Astrocyte (in vitro differentiated cells and primary cell): Measurements from ENCODE around the gene CSKMT. TPM values are rescaled to one million over a fixed set of nuclear protein-coding genes. Genes with fewer than 3 reads are reported as not detected.

Experiments used
- DNase-seq: peaks from one replicate; pipeline ENCODE4 v3.0.0-alpha.2; 2010; ENCODE audit warnings: low read depth
- FAIRE-seq: peaks from 2 replicates; lab custom pipeline; 2011; peaks lifted over from hg19 to GRCh38; lab: Jason Lieb, UNC
- H2AFZ ChIP-seq: 2 replicates; pipeline ENCODE4 v1.6.0; 2012; ENCODE audit warnings: low read depth, low read length, inconsistent platforms
- H3K27ac ChIP-seq: 2 replicates; pipeline ENCODE4 v1.5.1; 2011; ENCODE audit warnings: low read depth, low read length, inconsistent platforms
- H3K27me3 ChIP-seq: 2 replicates; pipeline ENCODE4 v1.6.0; 2011; ENCODE audit warnings: low read length, inconsistent platforms; ENCODE audit not compliant: insufficient read depth
- H3K36me3 ChIP-seq: 2 replicates; pipeline ENCODE4 v1.5.1; 2011; ENCODE audit warnings: low read length, inconsistent platforms; ENCODE audit not compliant: insufficient read depth
- H3K4me1 ChIP-seq: 2 replicates; pipeline ENCODE4 v1.5.1; 2011; ENCODE audit warnings: low read length, inconsistent platforms; ENCODE audit not compliant: insufficient read depth
- H3K4me2 ChIP-seq: 2 replicates; pipeline ENCODE4 v1.6.0; 2012; ENCODE audit warnings: low read length, inconsistent platforms
- H3K4me3 ChIP-seq: 2 replicates; pipeline ENCODE4 v1.5.1; 2011; ENCODE audit warnings: low read depth, mild to moderate bottlenecking, low read length, inconsistent platforms; ENCODE audit not compliant: insufficient read depth
- H3K79me2 ChIP-seq: 2 replicates; pipeline ENCODE4 v1.6.0; 2012; ENCODE audit warnings: mild to moderate bottlenecking, low read length, inconsistent platforms; ENCODE audit not compliant: insufficient read depth
- H3K9ac ChIP-seq: 2 replicates; pipeline ENCODE4 v1.6.0; 2012; ENCODE audit warnings: mild to moderate bottlenecking, low read length, inconsistent platforms
- H3K9me3 ChIP-seq: 2 replicates; pipeline ENCODE4 v1.5.1; 2012; ENCODE audit warnings: low read depth, mild to moderate bottlenecking, low read length, inconsistent platforms; ENCODE audit not compliant: insufficient read depth
- H4K20me1 ChIP-seq: 2 replicates; pipeline ENCODE4 v1.6.0; 2012; ENCODE audit warnings: low read length, inconsistent platforms; ENCODE audit not compliant: insufficient read depth
- H3K27ac Mint-ChIP-seq: one replicate; pipeline ENCODE4 v1.8.0; 2021; ENCODE audit warnings: mild to moderate bottlenecking, mixed read lengths; ENCODE audit not compliant: unreplicated experiment
- H3K27me3 Mint-ChIP-seq: one replicate; pipeline ENCODE4 v1.8.0; 2021; ENCODE audit warnings: low read depth, mixed read lengths; ENCODE audit not compliant: unreplicated experiment
- H3K36me3 Mint-ChIP-seq: one replicate; pipeline ENCODE4 v1.8.0; 2021; ENCODE audit warnings: low read depth, mixed read lengths; ENCODE audit not compliant: unreplicated experiment
- H3K4me1 Mint-ChIP-seq: one replicate; pipeline ENCODE4 v1.8.0; 2021; ENCODE audit warnings: low read depth, mixed read lengths; ENCODE audit not compliant: unreplicated experiment
- H3K4me3 Mint-ChIP-seq: one replicate; pipeline ENCODE4 v1.8.0; 2021; ENCODE audit warnings: mild to moderate bottlenecking, moderate library complexity, mixed read lengths; ENCODE audit not compliant: unreplicated experiment
- H3K9me3 Mint-ChIP-seq: one replicate; pipeline ENCODE4 v1.8.0; 2021; ENCODE audit warnings: mild to moderate bottlenecking, mixed read lengths; ENCODE audit not compliant: unreplicated experiment
- EZH2 ChIP-seq: IDR thresholded peaks from 2 replicates; pipeline ENCODE4 v1.6.1; 2012; ENCODE audit warnings: mild to moderate bottlenecking, low read length, inconsistent platforms; ENCODE audit not compliant: insufficient read depth
- total RNA-seq: library from RNA; stranded (reverse); gene quantifications from 2 replicates; pipeline ENCODE4 v1.2.1, GENCODE V29; 2021
- TF ChIP-seq, protein P1 (sequence below): IDR thresholded peaks from 2 replicates; pipeline ENCODE4 v1.5.1; 2011; ENCODE audit warnings: low read depth, mild to moderate bottlenecking, inconsistent platforms, low read length, moderate library complexity; ENCODE audit not compliant: insufficient read depth

Gene CSKMT
- total RNA-seq, 1 donor from 2014 or later = 23.3 TPM

DNA sequence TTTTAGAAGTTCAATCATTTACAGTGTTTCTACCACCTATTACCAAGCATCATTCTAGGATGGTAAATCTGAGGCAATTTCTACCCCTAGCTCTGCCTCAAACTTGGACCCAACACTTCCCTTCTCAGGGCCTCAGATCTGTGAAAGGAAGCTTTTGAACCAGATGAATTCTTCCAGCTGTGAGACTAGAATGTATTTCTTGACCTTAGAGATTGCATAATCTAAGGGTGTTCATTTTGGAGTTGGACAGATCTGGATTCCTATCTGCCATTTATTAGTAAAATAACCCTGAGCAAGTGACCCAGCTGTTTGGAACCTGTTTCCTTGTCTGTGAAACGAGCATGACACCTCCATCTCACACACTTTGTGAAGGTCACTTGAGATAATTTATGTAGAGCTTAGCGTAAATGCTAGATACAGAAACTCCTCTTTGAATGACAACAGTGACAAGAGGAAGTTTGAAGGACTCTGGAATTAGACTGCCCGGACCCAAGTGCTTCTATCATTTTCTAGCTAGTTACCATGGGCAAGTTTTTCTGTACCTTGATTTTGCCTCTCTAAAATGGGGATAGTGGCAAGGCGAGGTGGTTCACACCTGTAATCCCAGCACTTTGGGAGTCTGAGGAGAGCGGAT, 8.2 kb upstream of the CSKMT start:
- no peaks in the 10 kb centered on the region for H3K9me3 Mint-ChIP-seq
- Histone ChIP-seq H3K27ac (no peak overlapping the region), H3K79me2 (peaks cover 15% of the 10 kb centered on the region), H3K9me3 (no peaks in the 10 kb centered on the region), H3K27me3 (no peaks in the 10 kb centered on the region), H2AFZ (no peak overlapping the region), H3K9ac (no peak overlapping the region), H3K4me3 (no peak overlapping the region), H3K36me3 (peaks cover 2% of the 10 kb centered on the region), H3K4me2 (no peak overlapping the region), H4K20me1 (peaks cover 3% of the 10 kb centered on the region), H3K4me1 (peaks cover 4% of the 10 kb centered on the region)
- no peak overlapping the region for H3K27ac Mint-ChIP-seq
- no peak for FAIRE-seq
- no peak for DNase-seq
- TF ChIP-seq EZH2 = no peak
- TF ChIP-seq, protein P1, sequence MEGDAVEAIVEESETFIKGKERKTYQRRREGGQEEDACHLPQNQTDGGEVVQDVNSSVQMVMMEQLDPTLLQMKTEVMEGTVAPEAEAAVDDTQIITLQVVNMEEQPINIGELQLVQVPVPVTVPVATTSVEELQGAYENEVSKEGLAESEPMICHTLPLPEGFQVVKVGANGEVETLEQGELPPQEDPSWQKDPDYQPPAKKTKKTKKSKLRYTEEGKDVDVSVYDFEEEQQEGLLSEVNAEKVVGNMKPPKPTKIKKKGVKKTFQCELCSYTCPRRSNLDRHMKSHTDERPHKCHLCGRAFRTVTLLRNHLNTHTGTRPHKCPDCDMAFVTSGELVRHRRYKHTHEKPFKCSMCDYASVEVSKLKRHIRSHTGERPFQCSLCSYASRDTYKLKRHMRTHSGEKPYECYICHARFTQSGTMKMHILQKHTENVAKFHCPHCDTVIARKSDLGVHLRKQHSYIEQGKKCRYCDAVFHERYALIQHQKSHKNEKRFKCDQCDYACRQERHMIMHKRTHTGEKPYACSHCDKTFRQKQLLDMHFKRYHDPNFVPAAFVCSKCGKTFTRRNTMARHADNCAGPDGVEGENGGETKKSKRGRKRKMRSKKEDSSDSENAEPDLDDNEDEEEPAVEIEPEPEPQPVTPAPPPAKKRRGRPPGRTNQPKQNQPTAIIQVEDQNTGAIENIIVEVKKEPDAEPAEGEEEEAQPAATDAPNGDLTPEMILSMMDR = no peak
- H3K27me3 Mint-ChIP-seq = no peaks in the 10 kb centered on the region
- no peaks in the 10 kb centered on the region for H3K36me3 Mint-ChIP-seq
- peaks cover 4% of the 10 kb centered on the region for H3K4me1 Mint-ChIP-seq
- no peak overlapping the region for H3K4me3 Mint-ChIP-seq

DNA sequence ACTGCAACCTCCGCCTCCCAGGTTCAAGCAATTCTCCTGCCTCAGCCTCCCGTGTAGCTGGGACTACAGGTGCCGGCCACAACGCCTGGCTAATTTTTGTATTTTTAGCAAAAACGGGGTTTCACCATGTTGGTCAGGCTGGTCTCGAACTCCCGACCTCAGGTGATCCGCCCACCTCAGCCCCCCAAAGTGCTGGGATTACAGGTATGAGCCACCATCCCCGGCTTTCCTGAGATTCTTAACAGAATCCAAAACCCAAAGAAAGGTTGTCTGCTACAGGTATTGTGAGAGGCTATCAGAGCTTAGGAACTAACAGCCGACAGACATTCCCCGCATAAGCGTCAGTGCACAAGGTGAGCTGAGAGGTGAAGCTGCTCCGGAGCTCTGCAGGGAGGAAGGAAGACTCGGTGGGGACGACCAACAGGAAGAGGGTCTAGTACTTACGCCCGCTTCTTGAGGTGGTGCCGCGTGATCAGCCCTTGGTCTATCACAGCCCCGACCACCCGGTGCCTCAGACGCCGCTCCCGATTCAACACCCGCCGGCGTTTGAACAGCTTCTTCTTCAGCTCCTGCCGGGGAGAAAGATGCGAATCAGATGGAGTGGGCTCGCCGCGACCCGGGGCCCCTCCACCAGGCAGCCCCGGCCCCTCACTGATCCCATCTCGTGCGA, 572 bp upstream of the CSKMT start:
- Mint-ChIP-seq H3K27ac (peak overlapping the region; percentile 92), H3K9me3 (no peaks in the 10 kb centered on the region), H3K36me3 (peaks cover 12% of the 10 kb centered on the region), H3K4me1 (peaks cover 12% of the 10 kb centered on the region), H3K4me3 (peak overlapping the region; percentile 96), H3K27me3 (no peaks in the 10 kb centered on the region)
- Histone ChIP-seq H3K4me3 (peak overlapping the region; percentile 97), H3K9ac (peak overlapping the region; percentile 87), H3K4me2 (peak overlapping the region; percentile 97), H3K9me3 (no peaks in the 10 kb centered on the region), H2AFZ (peak overlapping the region; percentile 51), H4K20me1 (peaks cover 29% of the 10 kb centered on the region), H3K27ac (peak overlapping the region; percentile 67), H3K27me3 (no peaks in the 10 kb centered on the region), H3K4me1 (peaks cover 16% of the 10 kb centered on the region), H3K79me2 (peaks cover 47% of the 10 kb centered on the region), H3K36me3 (peaks cover 12% of the 10 kb centered on the region)
- DNase-seq (peak; percentile 53), FAIRE-seq (no peak)
- TF ChIP-seq, protein P1 = no peak
- TF ChIP-seq EZH2 = no peak
